H9 (cell line): ENCODE measurements around the gene HMX1. TPM values are rescaled to one million over a fixed set of nuclear protein-coding genes. Genes with fewer than 3 reads are reported as not detected.

ENCODE experiments used
- DNase-seq: peaks from one replicate; pipeline ENCODE4 v3.0.0-alpha.2; 2017
- H2AFZ ChIP-seq: one replicate; pipeline ENCODE4 v1.6.1; 2013; ENCODE audit warnings: mild to moderate bottlenecking, low read length, control low read depth, moderate library complexity
- H2AK5ac ChIP-seq: 2 replicates; pipeline ENCODE4 v1.6.1; 2013; ENCODE audit warnings: low read length, control low read depth, mixed read lengths; ENCODE audit not compliant: insufficient read length
- H2BK120ac ChIP-seq: one replicate; pipeline ENCODE4 v1.6.1; 2013; ENCODE audit warnings: low read depth, mild to moderate bottlenecking, low read length, control low read depth, inconsistent platforms; ENCODE audit not compliant: poor library complexity, severe bottlenecking
- H2BK12ac ChIP-seq: 2 replicates; pipeline ENCODE4 v1.6.1; 2013; ENCODE audit warnings: low read length, control low read depth, mixed read lengths, low read depth; ENCODE audit not compliant: insufficient read length
- H2BK15ac ChIP-seq: 2 replicates; pipeline ENCODE4 v1.6.1; 2013; ENCODE audit warnings: low read depth, low read length, control low read depth
- H2BK20ac ChIP-seq: one replicate; pipeline ENCODE4 v1.6.1; 2013; ENCODE audit warnings: low read depth, mild to moderate bottlenecking, low read length, control low read depth, inconsistent platforms; ENCODE audit not compliant: poor library complexity, severe bottlenecking
- H2BK5ac ChIP-seq: 2 replicates; pipeline ENCODE4 v1.6.1; 2013; ENCODE audit warnings: low read length, control low read depth, mixed read lengths; ENCODE audit not compliant: insufficient read length
- H3K14ac ChIP-seq: 2 replicates; pipeline ENCODE4 v1.6.1; 2013; ENCODE audit warnings: low read length, control low read depth; ENCODE audit not compliant: insufficient read depth
- H3K18ac ChIP-seq: 2 replicates; pipeline ENCODE4 v1.6.1; 2013; ENCODE audit warnings: low read depth, mild to moderate bottlenecking, mixed read lengths, low read length, control low read depth; ENCODE audit not compliant: insufficient read length
- H3K23ac ChIP-seq: 2 replicates; pipeline ENCODE4 v1.6.1; 2013; ENCODE audit warnings: low read length, control low read depth, mixed read lengths, low read depth; ENCODE audit not compliant: insufficient read length
- H3K23me2 ChIP-seq: 2 replicates; pipeline ENCODE4 v1.6.1; 2013; ENCODE audit warnings: low read depth, mild to moderate bottlenecking, mixed read lengths, low read length, control low read depth; ENCODE audit not compliant: insufficient read length, poor library complexity, severe bottlenecking
- H3K27ac ChIP-seq: 2 replicates; pipeline ENCODE4 v1.5.1; 2013; ENCODE audit warnings: low read length, control low read depth, mixed read lengths, low read depth; ENCODE audit not compliant: insufficient read length
- H3K27me3 ChIP-seq: 2 replicates; pipeline ENCODE4 v1.6.1; 2013; ENCODE audit warnings: low read length, control low read depth, inconsistent platforms; ENCODE audit not compliant: insufficient read depth
- H3K4ac ChIP-seq: 2 replicates; pipeline ENCODE4 v1.6.1; 2013; ENCODE audit warnings: low read depth, mild to moderate bottlenecking, control low read depth, inconsistent platforms, low read length, moderate library complexity
- H3K4me1 ChIP-seq: 2 replicates; pipeline ENCODE4 v1.6.1; 2013; ENCODE audit warnings: low read length, control low read depth, inconsistent platforms; ENCODE audit not compliant: insufficient read depth
- H3K4me2 ChIP-seq: 2 replicates; pipeline ENCODE4 v1.6.1; 2013; ENCODE audit warnings: low read length, control low read depth, mixed read lengths; ENCODE audit not compliant: insufficient read length, insufficient read depth
- H3K56ac ChIP-seq: 2 replicates; pipeline ENCODE4 v1.6.1; 2013; ENCODE audit warnings: low read depth, mild to moderate bottlenecking, mixed read lengths, low read length, control low read depth; ENCODE audit not compliant: insufficient read length
- H3K79me1 ChIP-seq: 2 replicates; pipeline ENCODE4 v1.6.1; 2013; ENCODE audit warnings: low read depth, mild to moderate bottlenecking, moderate library complexity, low read length, control low read depth, inconsistent platforms; ENCODE audit not compliant: insufficient read depth, poor library complexity, severe bottlenecking
- H3K79me2 ChIP-seq: 2 replicates; pipeline ENCODE4 v1.6.1; 2013; ENCODE audit warnings: low read length, control low read depth, inconsistent platforms; ENCODE audit not compliant: insufficient read depth
- H3K9ac ChIP-seq: 2 replicates; pipeline ENCODE4 v1.6.1; 2013; ENCODE audit warnings: low read length, control low read depth, mixed read lengths; ENCODE audit not compliant: insufficient read length; ENCODE audit errors: extremely low read depth
- H3K9me3 ChIP-seq: one replicate; pipeline ENCODE4 v1.6.1; 2013; ENCODE audit warnings: low read depth, low read length, inconsistent platforms; ENCODE audit not compliant: control insufficient read depth
- H3T11ph ChIP-seq: one replicate; pipeline ENCODE4 v1.6.1; 2013; ENCODE audit warnings: mild to moderate bottlenecking, low read length, control low read depth, inconsistent platforms
- H4K20me1 ChIP-seq: one replicate; pipeline ENCODE4 v1.6.1; 2013; ENCODE audit not compliant: control insufficient read depth, insufficient read length, insufficient read depth
- H4K5ac ChIP-seq: 2 replicates; pipeline ENCODE4 v1.6.1; 2013; ENCODE audit warnings: low read depth, mild to moderate bottlenecking, mixed read lengths, low read length, control low read depth; ENCODE audit not compliant: insufficient read length
- H4K8ac ChIP-seq: replicated peaks from 2 replicates; pipeline ENCODE4 v1.6.1; 2013; ENCODE audit warnings: low read length, control low read depth, mixed read lengths, low read depth; ENCODE audit not compliant: insufficient read length
- H4K91ac ChIP-seq: 2 replicates; pipeline ENCODE4 v1.6.1; 2013; ENCODE audit warnings: low read depth, mild to moderate bottlenecking, moderate library complexity, mixed read lengths, low read length, control low read depth; ENCODE audit not compliant: insufficient read length
- H3K27ac Mint-ChIP-seq, 3 experiments: 2 replicates in 2 of 3; 3 replicates in 1 of 3; pipeline ENCODE4 v1.8.0; 2020 to 2021; ENCODE audit warnings: mixed read lengths in 3 of 3, mild to moderate bottlenecking in 1 of 3, moderate library complexity in 1 of 3
- H3K27me3 Mint-ChIP-seq: 2 replicates; pipeline ENCODE4 v1.8.0; 2021; ENCODE audit warnings: low read depth, mild to moderate bottlenecking, moderate library complexity, mixed read lengths
- H3K36me3 Mint-ChIP-seq, 3 experiments: 2 replicates in 2 of 3; 3 replicates in 1 of 3; pipeline ENCODE4 v1.8.0; 2020 to 2021; ENCODE audit warnings: low read depth in 3 of 3, mixed read lengths in 3 of 3; ENCODE audit not compliant: insufficient read depth in 1 of 3
- H3K4me1 Mint-ChIP-seq, 2 experiments: 2 replicates each; pipeline ENCODE4 v1.8.0; 2020; ENCODE audit warnings: mixed read lengths in 2 of 2
- H3K4me3 Mint-ChIP-seq, 2 experiments: 2 replicates in 1 of 2; 3 replicates in 1 of 2; pipeline ENCODE4 v1.8.0; 2020 to 2021; ENCODE audit warnings: mild to moderate bottlenecking in 2 of 2, mixed read lengths in 2 of 2, moderate library complexity in 1 of 2
- H3K9me3 Mint-ChIP-seq, 2 experiments: 2 replicates in 1 of 2; 3 replicates in 1 of 2; pipeline ENCODE4 v1.8.0; 2020; ENCODE audit warnings: mild to moderate bottlenecking in 2 of 2, mixed read lengths in 2 of 2, moderate library complexity in 1 of 2
- WGBS: extraction: QIAGEN DNeasy Blood & Tissue Kit; methylation state at CpG from one replicate; pipeline ENCODE4 v1.1.7; 2013; ENCODE audit warnings: missing lambda C conversion rate, low lambda C conversion rate, mixed read lengths; ENCODE audit not compliant: insufficient read length; ENCODE audit errors: extremely low coverage; 5-methylcytosine and 5-hydroxymethylcytosine counted together
- total RNA-seq: library from RNA; stranded (reverse); gene quantifications from 2 replicates; pipeline ENCODE4 v1.2.1, GENCODE V29; 2021
- TF ChIP-seq, protein P1 (sequence below): fragments of 200-600 bp; sonication (generic); conservative IDR thresholded peaks from 3 replicates; pipeline ENCODE4 v1.8.0; 2021; ENCODE audit warnings: antibody characterized with exemption, mild to moderate bottlenecking

The HMX1 gene
- total RNA-seq, 1 experiment from 2014 or later, result 0.26 TPM

- no peak overlapping the region for H2BK20ac ChIP-seq
- H3K4me2 ChIP-seq, result peak overlapping the region; percentile 68
- no peak overlapping the region for H3K18ac ChIP-seq
- no peak overlapping the region for H2AK5ac ChIP-seq
- H3K56ac ChIP-seq, result no peak overlapping the region
- no peak overlapping the region for H2BK5ac ChIP-seq
- H3K14ac ChIP-seq, result no peak overlapping the region
- peak overlapping the region in 1 of 2 experiments; percentile 59; a peak in 2 of 5 replicates for H3K4me3 Mint-ChIP-seq
- no peak overlapping the region for H3K27ac ChIP-seq
- DNase-seq, result no peak
- H3K9me3 Mint-ChIP-seq, result peaks cover 2 to 11% of the 10 kb centered on the region in 2 experiments; a peak in 3 of 5 replicates
- H2AFZ ChIP-seq, result no peak overlapping the region
- no peak overlapping the region for H3T11ph ChIP-seq
- H3K79me2 ChIP-seq, result no peaks in the 10 kb centered on the region
- no peak overlapping the region for H3K4ac ChIP-seq
- H2BK15ac ChIP-seq, result no peak overlapping the region
- peaks cover 9 to 31% of the 10 kb centered on the region in 2 experiments for H3K4me1 Mint-ChIP-seq
- no peak overlapping the region for H3K27ac Mint-ChIP-seq
- H4K5ac ChIP-seq, result no peak overlapping the region
- TF ChIP-seq, protein P1, sequence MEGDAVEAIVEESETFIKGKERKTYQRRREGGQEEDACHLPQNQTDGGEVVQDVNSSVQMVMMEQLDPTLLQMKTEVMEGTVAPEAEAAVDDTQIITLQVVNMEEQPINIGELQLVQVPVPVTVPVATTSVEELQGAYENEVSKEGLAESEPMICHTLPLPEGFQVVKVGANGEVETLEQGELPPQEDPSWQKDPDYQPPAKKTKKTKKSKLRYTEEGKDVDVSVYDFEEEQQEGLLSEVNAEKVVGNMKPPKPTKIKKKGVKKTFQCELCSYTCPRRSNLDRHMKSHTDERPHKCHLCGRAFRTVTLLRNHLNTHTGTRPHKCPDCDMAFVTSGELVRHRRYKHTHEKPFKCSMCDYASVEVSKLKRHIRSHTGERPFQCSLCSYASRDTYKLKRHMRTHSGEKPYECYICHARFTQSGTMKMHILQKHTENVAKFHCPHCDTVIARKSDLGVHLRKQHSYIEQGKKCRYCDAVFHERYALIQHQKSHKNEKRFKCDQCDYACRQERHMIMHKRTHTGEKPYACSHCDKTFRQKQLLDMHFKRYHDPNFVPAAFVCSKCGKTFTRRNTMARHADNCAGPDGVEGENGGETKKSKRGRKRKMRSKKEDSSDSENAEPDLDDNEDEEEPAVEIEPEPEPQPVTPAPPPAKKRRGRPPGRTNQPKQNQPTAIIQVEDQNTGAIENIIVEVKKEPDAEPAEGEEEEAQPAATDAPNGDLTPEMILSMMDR, result no peak
- no peak overlapping the region for H4K91ac ChIP-seq
- H3K23me2 ChIP-seq, result no peaks in the 10 kb centered on the region
- no peak overlapping the region for H3K9ac ChIP-seq
- no peak overlapping the region for H4K8ac ChIP-seq
- H3K27me3 ChIP-seq, result peaks cover 84% of the 10 kb centered on the region
- peaks cover 99% of the 10 kb centered on the region for H3K27me3 Mint-ChIP-seq
- H3K36me3 Mint-ChIP-seq, result no peaks in the 10 kb centered on the region; a peak in 1 of 7 replicates
- no peak overlapping the region for H2BK12ac ChIP-seq
- no peaks in the 10 kb centered on the region for H3K9me3 ChIP-seq
- H4K20me1 ChIP-seq, result no peaks in the 10 kb centered on the region
- WGBS, result no CpG with 5 or more reads among the region's 11 CpGs
- H3K79me1 ChIP-seq, result no peaks in the 10 kb centered on the region
- no peak overlapping the region for H2BK120ac ChIP-seq
- no peak overlapping the region for H3K23ac ChIP-seq
- H3K4me1 ChIP-seq, result no peaks in the 10 kb centered on the region
These were observed 5.5 kb upstream of the HMX1 start for GRCh38 chr4:8876982-8877779.
